ENCODE data around the gene LRRN2.
"Not testable (repeated sequence)": the region's sequence is repeated elsewhere in the genome, so short reads cannot be mapped to it uniquely, and the experiment has no call there.

Gene LRRN2

GRCh38 chr1:204685236-204686006 lies at the start of gene LRRN2:
Gene LRRN2 (minus strand): TSS chr1:204685738. CDS start chr1:204619992, 65,746 bp downstream.
- no peak for DNase-seq

- no peak for DNase-seq
Observed at GRCh38 chr1:204735042-204735441, 49.5 kb upstream of the LRRN2 start.

- no peak for DNase-seq
Observed at GRCh38 chr1:204733869-204734596, 48.5 kb upstream of the LRRN2 start.

GRCh38 chr1:204733289-204733688 lies 47.8 kb upstream of the LRRN2 start:
- DNase-seq: no peak

- no peak for DNase-seq
Observed at GRCh38 chr1:204731985-204732575, 46.5 kb upstream of the LRRN2 start.

- no peak for DNase-seq
Observed at GRCh38 chr1:204731509-204731908, 46.0 kb upstream of the LRRN2 start.

- DNase-seq: no peak
Observed at GRCh38 chr1:204730826-204731459, 45.4 kb upstream of the LRRN2 start.

GRCh38 chr1:204729516-204729915 lies 44.0 kb upstream of the LRRN2 start:
- DNase-seq: no peak

- no peak for DNase-seq
Observed at GRCh38 chr1:204728456-204728855, 42.9 kb upstream of the LRRN2 start.

- no peak for DNase-seq
Observed at GRCh38 chr1:204728045-204728444, 42.5 kb upstream of the LRRN2 start.

GRCh38 chr1:204727438-204727837 lies 41.9 kb upstream of the LRRN2 start:
- not testable (repeated sequence) for DNase-seq

GRCh38 chr1:204726478-204726877 lies 40.9 kb upstream of the LRRN2 start:
- DNase-seq: no peak

GRCh38 chr1:204725821-204726448 lies 40.4 kb upstream of the LRRN2 start:
- DNase-seq: no peak

GRCh38 chr1:204723131-204723787 lies 37.7 kb upstream of the LRRN2 start:
- DNase-seq: no peak

- DNase-seq: no peak
Observed at GRCh38 chr1:204721373-204722055, 36.0 kb upstream of the LRRN2 start.

GRCh38 chr1:204716660-204717059 lies 31.1 kb upstream of the LRRN2 start:
- DNase-seq: no peak

GRCh38 chr1:204714861-204715511 lies 29.4 kb upstream of the LRRN2 start:
- DNase-seq: no peak

- no peak for DNase-seq
Observed at GRCh38 chr1:204714194-204714860, 28.8 kb upstream of the LRRN2 start.

- DNase-seq: no peak
Observed at GRCh38 chr1:204713541-204713940, 28.0 kb upstream of the LRRN2 start.

GRCh38 chr1:204712708-204713430 lies 27.3 kb upstream of the LRRN2 start:
- no peak for DNase-seq

Measured in activated CD4-positive, alpha-beta T cell treated with anti-CD3 and anti-CD28 coated beads, Interleukin-2, amount 50 U/mL, for 1 hour (primary cell).